Stimulated activated memory B cell treated with anti-CD40 and anti-IgM and Interleukin-4, amounts not matched to agents 10 μg/mL and 1 μg/mL and 100 μg/mL, for 72 hours (primary cell): ENCODE results near the gene CCDC149.

Source experiments
- ATAC-seq: fragments of 150-1000 bp; cut with Tn5 transposase; 2 replicates; pipeline ENCODE4 v1.10.0; 2021
- H3K27ac Mint-ChIP-seq: one replicate; pipeline ENCODE4 v1.8.0; 2022; ENCODE audit warnings: mild to moderate bottlenecking, mixed read lengths
- H3K27me3 Mint-ChIP-seq: one replicate; pipeline ENCODE4 v1.8.0; 2022; ENCODE audit warnings: mixed read lengths
- H3K36me3 Mint-ChIP-seq: one replicate; pipeline ENCODE4 v1.8.0; 2022; ENCODE audit warnings: mixed read lengths
- H3K4me1 Mint-ChIP-seq: one replicate; pipeline ENCODE4 v1.8.0; 2022; ENCODE audit warnings: mixed read lengths
- H3K4me3 Mint-ChIP-seq: one replicate; pipeline ENCODE4 v1.8.0; 2022; ENCODE audit warnings: mild to moderate bottlenecking, moderate library complexity, mixed read lengths
- H3K9me3 Mint-ChIP-seq: one replicate; pipeline ENCODE4 v1.8.0; 2022; ENCODE audit warnings: mixed read lengths

CCDC149 gene

GRCh38 chr4:24810871-24811631 is 101.8 kb downstream of the CCDC149 start:
- Mint-ChIP-seq H3K9me3 (peaks cover 8% of the 10 kb centered on the region), H3K27ac (no peak overlapping the region), H3K27me3 (no peaks in the 10 kb centered on the region), H3K36me3 (no peaks in the 10 kb centered on the region), H3K4me1 (no peaks in the 10 kb centered on the region), H3K4me3 (no peak overlapping the region)
- ATAC-seq: no peak

- H3K4me3 Mint-ChIP-seq: no peak overlapping the region
- peaks cover 8% of the 10 kb centered on the region for H3K9me3 Mint-ChIP-seq
Observed at GRCh38 chr4:24809815-24810405, 102.9 kb downstream of the CCDC149 start.

GRCh38 chr4:24809376-24809775 is 103.5 kb downstream of the CCDC149 start:
- no peaks in the 10 kb centered on the region for H3K4me1 Mint-ChIP-seq
- H3K9me3 Mint-ChIP-seq: peaks cover 8% of the 10 kb centered on the region
- H3K27me3 Mint-ChIP-seq: peaks cover 3% of the 10 kb centered on the region
- no peaks in the 10 kb centered on the region for H3K36me3 Mint-ChIP-seq
- ATAC-seq: no peak
- no peak overlapping the region for H3K27ac Mint-ChIP-seq
- no peak overlapping the region for H3K4me3 Mint-ChIP-seq

More at GRCh38 chr4:24809815-24810405, 102.9 kb downstream of the CCDC149 start:
- Mint-ChIP-seq H3K36me3 (no peaks in the 10 kb centered on the region), H3K4me1 (no peaks in the 10 kb centered on the region), H3K27me3 (no peaks in the 10 kb centered on the region), H3K27ac (no peak overlapping the region)
- no peak for ATAC-seq

GRCh38 chr4:24808955-24809354 is 103.9 kb downstream of the CCDC149 start:
- Mint-ChIP-seq H3K4me3 (no peak overlapping the region), H3K4me1 (no peaks in the 10 kb centered on the region), H3K27ac (no peak overlapping the region), H3K27me3 (peaks cover 7% of the 10 kb centered on the region), H3K9me3 (peaks cover 8% of the 10 kb centered on the region), H3K36me3 (no peaks in the 10 kb centered on the region)
- ATAC-seq: no peak

GRCh38 chr4:24808261-24808660 is 104.6 kb downstream of the CCDC149 start:
- peaks cover 12% of the 10 kb centered on the region for H3K27me3 Mint-ChIP-seq
- peaks cover 8% of the 10 kb centered on the region for H3K9me3 Mint-ChIP-seq
- ATAC-seq: no peak
- no peaks in the 10 kb centered on the region for H3K4me1 Mint-ChIP-seq
- no peaks in the 10 kb centered on the region for H3K36me3 Mint-ChIP-seq
- H3K4me3 Mint-ChIP-seq: no peak overlapping the region
- H3K27ac Mint-ChIP-seq: no peak overlapping the region

GRCh38 chr4:24807611-24808010 is 105.2 kb downstream of the CCDC149 start:
- Mint-ChIP-seq H3K27ac (no peak overlapping the region), H3K27me3 (peaks cover 12% of the 10 kb centered on the region), H3K9me3 (peaks cover 7% of the 10 kb centered on the region), H3K4me3 (no peak overlapping the region), H3K36me3 (no peaks in the 10 kb centered on the region), H3K4me1 (no peaks in the 10 kb centered on the region)
- no peak for ATAC-seq

- Mint-ChIP-seq H3K36me3 (no peaks in the 10 kb centered on the region), H3K27ac (no peak overlapping the region), H3K27me3 (peaks cover 23% of the 10 kb centered on the region), H3K4me1 (no peaks in the 10 kb centered on the region), H3K9me3 (no peaks in the 10 kb centered on the region), H3K4me3 (no peak overlapping the region)
- ATAC-seq: no peak
Observed at GRCh38 chr4:24806206-24806990, 106.4 kb downstream of the CCDC149 start.

GRCh38 chr4:24805566-24805965 is 107.3 kb downstream of the CCDC149 start:
- Mint-ChIP-seq H3K27me3 (peaks cover 31% of the 10 kb centered on the region), H3K4me3 (no peak overlapping the region), H3K9me3 (no peaks in the 10 kb centered on the region), H3K36me3 (no peaks in the 10 kb centered on the region), H3K4me1 (no peaks in the 10 kb centered on the region), H3K27ac (no peak overlapping the region)
- no peak for ATAC-seq

GRCh38 chr4:24805067-24805466 is 107.8 kb downstream of the CCDC149 start:
- no peak for ATAC-seq
- Mint-ChIP-seq H3K4me1 (no peaks in the 10 kb centered on the region), H3K36me3 (no peaks in the 10 kb centered on the region), H3K9me3 (no peaks in the 10 kb centered on the region), H3K27ac (no peak overlapping the region), H3K27me3 (peaks cover 35% of the 10 kb centered on the region), H3K4me3 (no peak overlapping the region)

GRCh38 chr4:24802648-24803047 is 110.2 kb downstream of the CCDC149 start:
- Mint-ChIP-seq H3K36me3 (no peaks in the 10 kb centered on the region), H3K27me3 (peaks cover 48% of the 10 kb centered on the region), H3K4me1 (no peaks in the 10 kb centered on the region), H3K9me3 (no peaks in the 10 kb centered on the region), H3K27ac (no peak overlapping the region), H3K4me3 (no peak overlapping the region)
- ATAC-seq: no peak

- Mint-ChIP-seq H3K36me3 (no peaks in the 10 kb centered on the region), H3K27ac (no peak overlapping the region), H3K9me3 (no peaks in the 10 kb centered on the region), H3K4me1 (no peaks in the 10 kb centered on the region), H3K27me3 (peaks cover 48% of the 10 kb centered on the region), H3K4me3 (no peak overlapping the region)
- no peak for ATAC-seq
Observed at GRCh38 chr4:24801136-24801855, 111.5 kb downstream of the CCDC149 start.

- no peaks in the 10 kb centered on the region for H3K4me1 Mint-ChIP-seq
- no peaks in the 10 kb centered on the region for H3K36me3 Mint-ChIP-seq
- H3K4me3 Mint-ChIP-seq: no peak overlapping the region
- ATAC-seq: no peak
- no peaks in the 10 kb centered on the region for H3K9me3 Mint-ChIP-seq
- H3K27me3 Mint-ChIP-seq: peaks cover 48% of the 10 kb centered on the region
- no peak overlapping the region for H3K27ac Mint-ChIP-seq
Observed at GRCh38 chr4:24800325-24800895, 112.4 kb downstream of the CCDC149 start.

GRCh38 chr4:24799544-24800324 is 113.1 kb downstream of the CCDC149 start:
- Mint-ChIP-seq H3K9me3 (no peaks in the 10 kb centered on the region), H3K4me1 (no peaks in the 10 kb centered on the region), H3K4me3 (no peak overlapping the region), H3K27ac (no peak overlapping the region), H3K27me3 (peaks cover 48% of the 10 kb centered on the region), H3K36me3 (no peaks in the 10 kb centered on the region)
- no peak for ATAC-seq

- no peak overlapping the region for H3K27ac Mint-ChIP-seq
- no peaks in the 10 kb centered on the region for H3K4me1 Mint-ChIP-seq
- H3K36me3 Mint-ChIP-seq: no peaks in the 10 kb centered on the region
- ATAC-seq: no peak
- no peaks in the 10 kb centered on the region for H3K9me3 Mint-ChIP-seq
- no peak overlapping the region for H3K4me3 Mint-ChIP-seq
- peaks cover 43% of the 10 kb centered on the region for H3K27me3 Mint-ChIP-seq
Observed at GRCh38 chr4:24799196-24799543, 113.7 kb downstream of the CCDC149 start.
